CD4-positive, alpha-beta T cell (primary cell): ENCODE results near the gene BSG. TPM values are rescaled to one million over a fixed set of nuclear protein-coding genes. Genes with fewer than 3 reads are reported as not detected.

Experiments used
- ATAC-seq: fragments of 200-7000 bp; cut with Tn5 transposase; one replicate; pipeline ENCODE4 v1.10.0; 2022; ENCODE audit warnings: mild to moderate bottlenecking; ENCODE audit not compliant: poor library complexity
- CTCF ChIA-PET: fragments of 350-600 bp; sonication (Branson Sonifier 250); formaldehyde crosslinking; loops from one replicate; lab custom pipeline; 2021; ENCODE audit warnings: antibody characterized with exemption, inconsistent platforms; lab: Charles Lee
- POLR2A ChIA-PET: fragments of 350-600 bp; sonication (Branson Sonifier 250); formaldehyde crosslinking; loops from one replicate; lab custom pipeline; 2021; ENCODE audit warnings: antibody characterized with exemption, inconsistent platforms; lab: Charles Lee
- DNase-seq, 14 experiments: peaks; one replicate each; pipeline ENCODE4 v3.0.0-alpha.2; 2013 to 2020; ENCODE audit warnings: mixed read lengths in 2 of 14
- H3K27ac ChIP-seq, 2 donors: one replicate each; pipeline versions ENCODE4 v1.5.1 to v1.7.0; 2013; ENCODE audit warnings: low read length in 2 of 2, low read depth in 1 of 2, mild to moderate bottlenecking in 1 of 2
- H3K27me3 ChIP-seq, 2 experiments: 1 replicate in 1 of 2; 2 replicates in 1 of 2; pipeline versions ENCODE4 v1.6.1 to v1.7.0; 2013; ENCODE audit warnings: low read length in 2 of 2, control low read depth in 1 of 2, mild to moderate bottlenecking in 1 of 2, moderate library complexity in 1 of 2; ENCODE audit not compliant: insufficient read depth in 2 of 2, control insufficient read depth in 1 of 2
- H3K36me3 ChIP-seq: one replicate; pipeline ENCODE4 v1.6.1; 2013; ENCODE audit warnings: low read length, control low read depth; ENCODE audit not compliant: insufficient read depth
- H3K4me1 ChIP-seq: one replicate; pipeline ENCODE4 v1.6.1; 2013; ENCODE audit warnings: low read length, control low read depth; ENCODE audit not compliant: insufficient read depth
- H3K4me3 ChIP-seq: one replicate; pipeline ENCODE4 v1.5.1; 2013; ENCODE audit warnings: mild to moderate bottlenecking, low read length, moderate library complexity
- H3K9me3 ChIP-seq, 2 experiments: 1 replicate in 1 of 2; 2 replicates in 1 of 2; pipeline versions ENCODE4 v1.6.1 to v1.7.0; 2013; ENCODE audit warnings: low read length in 2 of 2, mild to moderate bottlenecking in 2 of 2, control low read depth in 1 of 2, moderate library complexity in 1 of 2; ENCODE audit not compliant: control insufficient read depth in 1 of 2, insufficient read depth in 1 of 2
- H3K27ac Mint-ChIP-seq: one replicate; pipeline ENCODE4 v1.8.0; 2020; ENCODE audit warnings: mixed read lengths
- H3K27me3 Mint-ChIP-seq: one replicate; pipeline ENCODE4 v1.8.0; 2021; ENCODE audit warnings: mixed read lengths
- H3K36me3 Mint-ChIP-seq: one replicate; pipeline ENCODE4 v1.8.0; 2021; ENCODE audit warnings: low read depth, mixed read lengths
- H3K4me1 Mint-ChIP-seq: one replicate; pipeline ENCODE4 v1.8.0; 2021; ENCODE audit warnings: low read depth, mixed read lengths
- H3K4me3 Mint-ChIP-seq: one replicate; pipeline ENCODE4 v1.8.0; 2020; ENCODE audit warnings: mild to moderate bottlenecking, mixed read lengths
- H3K9me3 Mint-ChIP-seq: one replicate; pipeline ENCODE4 v1.8.0; 2020; ENCODE audit warnings: mixed read lengths
- CTCF ChIP-seq: fragments of 200-600 bp; IDR thresholded peaks from one replicate; pipeline ENCODE4 v1.8.0; 2022; ENCODE audit warnings: antibody characterized with exemption, mild to moderate bottlenecking
- intact Hi-C, 2 experiments: fragments of 100-400 bp; cut with DNase I in 1 of 2; cut with micrococcal nuclease in 1 of 2; formaldehyde crosslinking; loops; one replicate each; pipeline versions ENCODE4 v1.15.1 to v1.9.0; 2023 to 2025; cut with DNase I, micrococcal nuclease
- total RNA-seq, 174 experiments: library from RNA in 2 of 174; stranded (reverse) in 2 of 174; gene quantifications; one replicate each; pipeline ENCODE4 v1.2.3 and lab custom pipeline; 2021 to 2026

The BSG gene
- total RNA-seq, 2 experiments from 2014 or later = 68.7 to 71.6 TPM

DNA sequence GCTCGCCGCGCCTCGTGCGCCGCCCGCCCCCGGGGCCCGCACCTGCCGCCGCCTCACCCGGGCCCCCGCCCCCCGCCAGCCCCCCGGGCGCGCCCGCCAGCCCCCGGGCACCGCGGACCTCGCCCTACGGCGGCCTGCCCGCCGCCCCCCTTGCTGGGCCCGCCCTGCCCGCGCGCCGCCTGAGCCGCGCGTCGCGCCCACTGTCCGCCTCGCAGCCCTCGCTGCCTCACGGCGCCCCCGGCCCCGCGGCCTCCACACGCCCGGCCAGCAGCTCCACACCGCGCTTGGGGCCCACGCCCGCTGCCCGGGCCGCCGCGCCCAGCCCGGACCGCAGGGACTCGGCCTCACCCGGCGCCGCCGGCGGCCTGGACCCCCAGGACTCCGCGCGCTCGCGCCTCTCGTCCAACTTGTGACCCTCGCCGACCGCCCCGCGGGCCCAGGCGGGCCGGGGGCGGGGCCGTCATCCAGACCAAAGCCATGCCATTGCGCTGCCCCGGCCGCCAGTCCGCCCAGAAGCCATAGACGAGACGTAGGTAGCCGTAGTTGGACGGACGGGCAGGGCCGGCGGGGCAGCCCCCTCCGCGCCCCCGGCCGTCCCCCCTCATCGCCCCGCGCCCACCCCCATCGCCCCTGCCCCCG, 43.8 kb downstream of the BSG start:
- intact Hi-C loops = no loop called here
- peaks cover 34% of the 10 kb centered on the region for H3K36me3 Mint-ChIP-seq
- POLR2A ChIA-PET = no interaction called here
- no peaks in the 10 kb centered on the region for H3K9me3 Mint-ChIP-seq
- Histone ChIP-seq H3K4me1 (peaks cover 14% of the 10 kb centered on the region), H3K27me3 (no peaks in the 10 kb centered on the region), H3K9me3 (no peaks in the 10 kb centered on the region), H3K27ac (no peak overlapping the region), H3K36me3 (peaks cover 38% of the 10 kb centered on the region), H3K4me3 (no peak overlapping the region)
- peaks cover 3% of the 10 kb centered on the region for H3K27me3 Mint-ChIP-seq
- no peak overlapping the region for H3K27ac Mint-ChIP-seq
- TF ChIP-seq CTCF = no peak
- no peak overlapping the region for H3K4me3 Mint-ChIP-seq
- CTCF ChIA-PET = no interaction called here
- DNase-seq (no peak), ATAC-seq (no peak)
- H3K4me1 Mint-ChIP-seq = peaks cover 10% of the 10 kb centered on the region

DNA sequence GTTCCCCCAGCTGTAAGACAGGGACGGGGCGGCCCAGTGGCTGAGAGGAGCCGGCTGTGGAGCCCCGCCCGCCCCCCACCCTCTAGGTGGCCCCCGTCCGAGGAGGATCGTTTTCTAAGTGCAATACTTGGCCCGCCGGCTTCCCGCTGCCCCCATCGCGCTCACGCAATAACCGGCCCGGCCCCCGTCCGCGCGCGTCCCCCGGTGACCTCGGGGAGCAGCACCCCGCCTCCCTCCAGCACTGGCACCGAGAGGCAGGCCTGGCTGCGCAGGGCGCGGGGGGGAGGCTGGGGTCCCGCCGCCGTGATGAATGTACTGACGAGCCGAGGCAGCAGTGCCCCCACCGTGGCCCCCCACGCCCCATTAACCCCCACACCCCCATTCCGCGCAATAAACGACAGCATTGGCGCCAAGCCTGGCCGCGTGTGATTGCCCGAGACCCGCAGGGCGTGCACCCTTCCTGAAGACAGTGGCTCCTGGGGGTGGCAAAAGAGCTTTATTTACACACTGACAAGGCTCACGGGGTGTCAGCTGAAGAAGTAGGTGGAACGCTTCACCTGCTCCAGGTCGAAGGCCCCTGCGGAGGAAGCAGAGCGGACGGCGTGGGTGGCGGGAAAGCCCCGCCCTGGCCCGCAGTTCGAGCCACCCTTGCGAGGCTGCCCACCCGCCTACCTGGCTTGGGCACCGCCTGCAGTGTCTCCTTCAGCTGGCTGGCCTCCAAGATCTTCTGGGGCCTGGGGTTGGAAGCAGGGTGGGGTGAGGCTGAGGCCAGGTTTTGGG, 44.5 kb downstream of the BSG start:
- H3K4me3 Mint-ChIP-seq = no peak overlapping the region
- ChIA-PET CTCF (no interaction called here), POLR2A (no interaction called here)
- H3K4me3 ChIP-seq = no peak overlapping the region
- no peaks in the 10 kb centered on the region for H3K9me3 Mint-ChIP-seq
- H3K4me1 Mint-ChIP-seq = peaks cover 4% of the 10 kb centered on the region
- H3K27me3 ChIP-seq = no peaks in the 10 kb centered on the region
- H3K4me1 ChIP-seq = peaks cover 7% of the 10 kb centered on the region
- intact Hi-C loops = no loop called here
- H3K27ac ChIP-seq = no peak overlapping the region
- H3K36me3 Mint-ChIP-seq = peaks cover 34% of the 10 kb centered on the region
- no peak for TF ChIP-seq CTCF
- H3K27me3 Mint-ChIP-seq = peaks cover 3% of the 10 kb centered on the region
- H3K9me3 ChIP-seq = no peaks in the 10 kb centered on the region
- peaks cover 42% of the 10 kb centered on the region for H3K36me3 ChIP-seq
- H3K27ac Mint-ChIP-seq = no peak overlapping the region
- ATAC-seq = no peak
- no peak for DNase-seq

- Histone ChIP-seq H3K4me1 (peaks cover 3% of the 10 kb centered on the region), H3K4me3 (no peak overlapping the region), H3K36me3 (peaks cover 44% of the 10 kb centered on the region), H3K9me3 (no peaks in the 10 kb centered on the region), H3K27me3 (no peaks in the 10 kb centered on the region), H3K27ac (no peak overlapping the region)
- intact Hi-C loops = no loop called here
- POLR2A ChIA-PET = no interaction called here
- no peak for TF ChIP-seq CTCF
- Mint-ChIP-seq H3K4me3 (no peak overlapping the region), H3K9me3 (no peaks in the 10 kb centered on the region), H3K36me3 (peaks cover 34% of the 10 kb centered on the region), H3K27ac (no peak overlapping the region), H3K27me3 (peaks cover 3% of the 10 kb centered on the region), H3K4me1 (peaks cover 4% of the 10 kb centered on the region)
- DNase-seq = no peak
- CTCF ChIA-PET = no interaction called here
- ATAC-seq = no peak
These were observed 45.3 kb downstream of the BSG start for GRCh38 chr19:617551-618246.
